Measurements from ENCODE around the gene PBX1. TPM values are rescaled to one million over a fixed set of nuclear protein-coding genes. Genes with fewer than 3 reads are reported as not detected.

The PBX1 gene
- total and polyA plus RNA-seq, 2 donors (not counting 3 experiments of a cell fraction or from before 2014, with no cell fraction given), result 10.7 to 24.1 TPM

DNA sequence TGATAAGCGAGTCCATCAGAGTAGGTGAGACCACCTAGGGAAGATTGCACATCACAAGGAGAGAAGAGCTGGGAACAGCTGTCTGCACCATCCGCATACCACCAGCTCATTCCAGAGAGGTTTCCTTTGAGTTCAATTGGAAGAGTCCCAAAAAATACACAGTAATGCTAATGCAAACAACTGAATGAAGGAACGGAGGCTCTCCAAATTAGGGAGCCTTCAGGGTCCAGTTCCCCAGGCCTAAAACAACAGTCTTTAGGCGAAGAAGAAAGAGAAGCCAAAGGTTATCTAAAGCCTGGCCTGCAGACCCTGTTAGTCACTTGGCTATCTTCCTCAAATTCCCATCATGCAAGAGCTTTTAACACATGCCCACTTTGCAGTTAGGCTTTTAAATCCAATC, 246.4 kb downstream of the PBX1 start:
- CTCF ChIA-PET, result interaction anchor here (1.2 to 2.5 kb wide), 3 partner anchors 9 to 1394 kb away, joined by 3 to 8 read pairs (median 6); no protein-coding TSS in a partner anchor
- Histone ChIP-seq H3K4me1 (ENCODE audit: control insufficient read depth, extremely low read depth, insufficient read depth, low read length) (peaks cover 6% of the 10 kb centered on the region), H3K36me3 (ENCODE audit: control insufficient read depth in 2 of 2, extremely low read depth in 1 of 2, insufficient read depth in 2 of 2, low read length in 2 of 2) (no peaks in the 10 kb centered on the region), H3K4me3 (replicated peaks in 1 of 3; ENCODE audit: insufficient read depth in 1 of 3, low read depth in 1 of 3, low read length in 3 of 3) (no peak overlapping the region), H4K20me1 (replicated peaks; ENCODE audit: control insufficient read depth, extremely low read depth, insufficient read depth, low read length) (no peaks in the 10 kb centered on the region), H3K79me2 (ENCODE audit: control insufficient read depth, insufficient read depth, low read length) (no peaks in the 10 kb centered on the region), H3K9ac (replicated peaks; ENCODE audit: extremely low read depth, insufficient read depth, low read length) (no peak overlapping the region), H3K27ac (ENCODE audit: insufficient read depth, low read depth, low read length) (no peak overlapping the region), H3K9me1 (replicated peaks; ENCODE audit: control insufficient read depth, extremely low read depth, insufficient read depth, low read length) (no peaks in the 10 kb centered on the region), H3K9me3 (replicated peaks; ENCODE audit: control insufficient read depth, insufficient read depth, low read length) (no peaks in the 10 kb centered on the region), H2AFZ (ENCODE audit: low read depth, low read length) (no peak overlapping the region), H3K4me2 (ENCODE audit: insufficient read depth, low read length) (no peak overlapping the region), H3K27me3 (ENCODE audit: control insufficient read depth in 2 of 2, insufficient read depth in 2 of 2, low read length in 2 of 2) (no peaks in the 10 kb centered on the region)
- peak; percentile 18 for TF ChIP-seq GATA2 (IDR thresholded peaks at IDR 0.05; ENCODE audit: insufficient read depth, insufficient read length, low read depth, low read length)
- peak; percentile 6 for TF ChIP-seq JUN (IDR thresholded peaks at IDR 0.05; ENCODE audit: borderline replicate concordance, insufficient read depth, insufficient read length, low read depth)
- TF ChIP-seq, protein P1, sequence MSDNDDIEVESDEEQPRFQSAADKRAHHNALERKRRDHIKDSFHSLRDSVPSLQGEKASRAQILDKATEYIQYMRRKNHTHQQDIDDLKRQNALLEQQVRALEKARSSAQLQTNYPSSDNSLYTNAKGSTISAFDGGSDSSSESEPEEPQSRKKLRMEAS (IDR thresholded peaks at IDR 0.05; ENCODE audit: insufficient read depth, insufficient read length), result no peak
- TF ChIP-seq MYC (IDR thresholded peaks at IDR 0.05; ENCODE audit: low read depth, low read length), result no peak
- POLR2A ChIA-PET, result no interaction called here
- dilution Hi-C loops (cut with MboI; ENCODE audit: extremely low pct_ligation_motif_present, low sequenced_read_pairs), result no loop called here
- no TSS peak for BruUV-seq (replicated peaks)
- intact Hi-C loops (cut with micrococcal nuclease), result no loop called here
- peak; percentile 86 for DNase-seq (ENCODE audit: low read depth, low spot score)
- FAIRE-seq, result peak; percentile 40

DNA sequence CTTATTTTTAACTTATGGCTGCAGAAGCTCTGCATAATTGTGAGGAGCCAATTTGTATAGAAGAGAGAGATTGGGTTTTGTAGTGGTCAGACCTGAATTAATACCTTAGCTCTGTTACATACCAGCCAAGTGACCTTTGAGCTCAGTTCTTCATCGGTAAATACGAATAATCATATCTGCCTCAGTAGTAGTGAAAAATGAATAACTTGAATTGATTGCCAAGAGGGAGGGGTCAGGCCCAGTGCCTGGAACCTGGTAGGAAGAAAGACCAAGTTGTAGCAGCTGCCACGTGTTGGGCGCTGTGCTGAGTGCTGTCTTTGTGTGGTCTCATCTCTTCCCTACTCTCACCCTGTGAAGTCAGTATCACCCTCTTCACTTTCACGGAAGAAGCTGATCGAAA, 247.5 kb downstream of the PBX1 start:
- FAIRE-seq, result no peak
- Histone ChIP-seq H3K4me1 (ENCODE audit: control insufficient read depth, extremely low read depth, insufficient read depth, low read length) (peaks cover 6% of the 10 kb centered on the region), H2AFZ (ENCODE audit: low read depth, low read length) (no peak overlapping the region), H3K9me3 (replicated peaks; ENCODE audit: control insufficient read depth, insufficient read depth, low read length) (no peaks in the 10 kb centered on the region), H3K9ac (replicated peaks; ENCODE audit: extremely low read depth, insufficient read depth, low read length) (no peak overlapping the region), H3K36me3 (ENCODE audit: control insufficient read depth in 2 of 2, extremely low read depth in 1 of 2, insufficient read depth in 2 of 2, low read length in 2 of 2) (no peaks in the 10 kb centered on the region), H3K4me2 (ENCODE audit: insufficient read depth, low read length) (no peak overlapping the region), H3K4me3 (replicated peaks in 1 of 3; ENCODE audit: insufficient read depth in 1 of 3, low read depth in 1 of 3, low read length in 3 of 3) (no peak overlapping the region), H3K9me1 (replicated peaks; ENCODE audit: control insufficient read depth, extremely low read depth, insufficient read depth, low read length) (no peaks in the 10 kb centered on the region), H3K79me2 (ENCODE audit: control insufficient read depth, insufficient read depth, low read length) (no peaks in the 10 kb centered on the region), H3K27me3 (ENCODE audit: control insufficient read depth in 2 of 2, insufficient read depth in 2 of 2, low read length in 2 of 2) (no peaks in the 10 kb centered on the region), H3K27ac (ENCODE audit: insufficient read depth, low read depth, low read length) (no peak overlapping the region), H4K20me1 (replicated peaks; ENCODE audit: control insufficient read depth, extremely low read depth, insufficient read depth, low read length) (no peaks in the 10 kb centered on the region)
- DNase-seq (ENCODE audit: low read depth, low spot score), result no peak
- POLR2A ChIA-PET, result no interaction called here
- intact Hi-C loops (cut with micrococcal nuclease), result no loop called here
- no TSS peak for BruUV-seq (replicated peaks)
- dilution Hi-C loops (cut with MboI; ENCODE audit: extremely low pct_ligation_motif_present, low sequenced_read_pairs), result no loop called here
- CTCF ChIA-PET, result interaction anchor here (1.9 kb wide), 1 partner anchor 19 kb away, joined by 6 read pairs; no protein-coding TSS in a partner anchor
- TF ChIP-seq MYC (IDR thresholded peaks at IDR 0.05; ENCODE audit: low read depth, low read length), result no peak
- TF ChIP-seq POLR2A (IDR thresholded peaks at IDR 0.05; ENCODE audit: low read depth, low read length), result no peak
